HG03442 (cell line): Measurements from ENCODE around the gene RS1.
A peak's percentile ranks its signal among the peaks of the same experiment; 100 is the strongest.

Source experiments
- ATAC-seq: cut with Tn5 transposase; IDR thresholded peaks from one replicate; pipeline ENCODE4 v1.9.1; 2021; ENCODE audit warnings: mild to moderate bottlenecking, moderate library complexity; ENCODE audit not compliant: unreplicated experiment

RS1 gene

GRCh38 chrX:18672008-18672407 is at the start of gene RS1:
Gene RS1, minus strand, starts transcription at chrX:18672108. Its CDS starts 40 bp downstream, at chrX:18672068.
- no peak for ATAC-seq

- no peak for ATAC-seq
Measured at GRCh38 chrX:18719852-18720251, 47.9 kb upstream of the RS1 start.

- ATAC-seq, result no peak
Measured at GRCh38 chrX:18714910-18715309, 43.0 kb upstream of the RS1 start.

DNA sequence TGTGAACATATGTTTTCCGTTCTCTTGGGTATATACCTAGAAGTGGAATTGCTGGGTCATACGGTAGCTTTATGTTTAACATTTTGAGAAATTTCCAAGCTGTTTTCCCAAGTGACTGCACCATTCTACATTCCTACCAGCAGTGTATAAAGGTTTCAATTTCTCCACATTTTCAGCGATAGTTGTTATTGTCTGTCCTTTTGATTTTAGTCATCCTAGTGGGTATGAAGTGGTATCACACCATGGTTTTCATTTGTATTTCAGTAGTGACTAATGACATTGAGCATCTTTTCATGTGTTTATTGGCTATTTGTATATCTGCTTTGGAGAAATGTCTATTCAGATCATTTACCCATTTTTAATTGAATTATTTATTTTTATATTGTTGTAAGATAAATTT is 37.9 kb upstream of the RS1 start:
- no peak for ATAC-seq

DNA sequence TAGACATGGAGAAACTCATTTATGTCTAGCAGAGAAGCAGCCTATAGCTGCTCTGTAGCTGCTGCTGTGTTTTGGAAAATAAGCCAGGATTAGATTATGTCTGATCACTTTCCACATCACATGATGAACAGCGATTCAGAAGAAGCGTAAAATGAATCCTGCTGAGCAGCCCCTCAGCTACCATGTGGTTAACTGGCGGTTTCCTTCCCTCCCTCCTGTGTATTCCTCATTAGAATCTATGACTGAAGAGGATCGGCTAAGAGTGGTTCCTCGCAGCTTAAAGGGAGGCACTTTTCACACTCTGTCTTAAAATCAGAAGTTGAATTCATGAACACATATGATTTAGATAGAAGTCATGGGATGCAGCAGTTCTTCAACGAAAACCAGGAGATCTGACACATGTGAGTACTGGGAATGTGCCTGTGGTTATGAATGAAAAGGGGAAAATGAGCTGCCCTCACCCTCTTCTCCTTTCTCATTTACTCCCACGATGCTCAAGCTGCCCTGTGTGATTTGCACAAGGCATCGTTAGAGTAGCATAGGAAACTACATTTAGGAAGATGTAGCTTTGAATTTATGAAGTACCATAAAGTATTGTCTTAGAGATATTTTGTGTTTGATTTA is 35.6 kb upstream of the RS1 start, which contains the start of gene PPEF1:
Gene PPEF1 (plus strand): TSS at position 220 of the 624 bp plus-strand sequence. CDS start 136 bp downstream, at position 356.
- no peak for ATAC-seq

DNA sequence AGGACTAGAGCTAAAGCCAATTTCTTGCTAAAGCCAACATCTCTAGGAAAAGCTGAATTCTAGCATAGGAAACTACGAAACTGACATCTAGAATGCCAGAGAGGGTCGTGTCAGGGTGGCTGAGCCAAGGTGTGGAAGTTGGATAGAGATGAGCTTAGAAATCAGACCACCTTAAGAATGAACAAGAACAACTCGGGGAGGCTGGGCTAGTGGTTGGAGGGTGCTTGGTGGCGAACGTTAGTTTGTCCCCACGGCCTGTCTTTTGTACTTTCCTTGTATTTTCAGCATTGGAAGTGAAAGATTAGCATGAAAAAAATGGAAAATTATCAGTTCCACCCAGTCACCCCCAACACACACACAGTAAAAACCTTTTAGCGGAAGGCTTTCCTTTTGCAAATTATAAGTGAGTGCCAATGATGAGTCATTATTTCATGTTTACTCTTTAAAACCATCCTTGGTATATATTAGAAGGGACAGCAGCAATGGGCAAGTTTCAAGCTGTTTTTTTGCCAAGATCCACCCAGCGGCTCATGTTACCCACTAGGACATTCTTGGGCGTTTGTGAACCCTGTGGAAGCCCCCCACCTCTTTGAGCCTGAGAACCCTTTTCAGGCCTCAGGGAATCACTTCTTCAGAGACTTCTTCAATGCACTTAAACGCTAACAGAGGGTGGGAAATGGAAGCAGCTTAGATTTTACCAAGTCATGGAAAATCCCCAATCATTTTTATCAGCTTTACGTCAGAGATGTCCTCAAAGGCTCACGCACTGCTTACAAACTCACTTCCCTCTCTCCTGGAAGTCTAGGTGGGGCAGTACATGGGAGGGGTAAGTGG is 30.7 kb upstream of the RS1 start:
- ATAC-seq, result no peak

DNA sequence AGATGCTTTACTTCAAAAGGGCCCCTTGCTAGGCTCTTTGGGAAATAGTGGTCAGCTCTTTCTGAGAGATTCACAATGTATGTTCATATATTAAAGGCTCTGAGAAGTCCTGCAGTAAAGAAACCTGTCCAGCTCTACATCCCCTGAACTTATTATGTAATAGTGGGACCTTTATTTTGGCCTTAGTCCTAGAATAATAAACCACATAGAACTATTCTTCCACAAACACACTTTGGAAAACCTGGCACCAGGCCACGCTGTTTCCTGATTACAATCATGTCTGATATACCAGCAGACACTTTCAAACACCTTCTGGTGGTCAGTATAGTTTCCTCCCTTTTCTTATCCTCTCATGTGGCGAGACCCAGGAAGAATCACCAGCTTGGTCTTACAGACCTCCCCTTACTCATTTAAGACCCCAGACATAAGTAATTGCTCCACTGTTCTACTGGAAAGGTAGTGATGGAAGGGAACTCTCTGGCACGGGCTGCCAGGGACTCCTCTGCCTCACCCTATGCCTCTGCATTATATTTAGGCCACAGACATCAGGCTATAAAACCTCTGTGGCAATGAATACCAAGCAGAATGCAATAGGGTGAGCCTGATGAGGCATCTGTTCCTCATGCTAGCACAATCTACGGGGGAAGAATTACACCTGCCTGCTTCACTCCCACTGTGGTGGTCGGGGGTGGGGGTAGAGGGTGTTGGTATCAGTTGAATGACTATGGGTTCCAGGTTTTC is 29.9 kb upstream of the RS1 start:
- no peak for ATAC-seq

DNA sequence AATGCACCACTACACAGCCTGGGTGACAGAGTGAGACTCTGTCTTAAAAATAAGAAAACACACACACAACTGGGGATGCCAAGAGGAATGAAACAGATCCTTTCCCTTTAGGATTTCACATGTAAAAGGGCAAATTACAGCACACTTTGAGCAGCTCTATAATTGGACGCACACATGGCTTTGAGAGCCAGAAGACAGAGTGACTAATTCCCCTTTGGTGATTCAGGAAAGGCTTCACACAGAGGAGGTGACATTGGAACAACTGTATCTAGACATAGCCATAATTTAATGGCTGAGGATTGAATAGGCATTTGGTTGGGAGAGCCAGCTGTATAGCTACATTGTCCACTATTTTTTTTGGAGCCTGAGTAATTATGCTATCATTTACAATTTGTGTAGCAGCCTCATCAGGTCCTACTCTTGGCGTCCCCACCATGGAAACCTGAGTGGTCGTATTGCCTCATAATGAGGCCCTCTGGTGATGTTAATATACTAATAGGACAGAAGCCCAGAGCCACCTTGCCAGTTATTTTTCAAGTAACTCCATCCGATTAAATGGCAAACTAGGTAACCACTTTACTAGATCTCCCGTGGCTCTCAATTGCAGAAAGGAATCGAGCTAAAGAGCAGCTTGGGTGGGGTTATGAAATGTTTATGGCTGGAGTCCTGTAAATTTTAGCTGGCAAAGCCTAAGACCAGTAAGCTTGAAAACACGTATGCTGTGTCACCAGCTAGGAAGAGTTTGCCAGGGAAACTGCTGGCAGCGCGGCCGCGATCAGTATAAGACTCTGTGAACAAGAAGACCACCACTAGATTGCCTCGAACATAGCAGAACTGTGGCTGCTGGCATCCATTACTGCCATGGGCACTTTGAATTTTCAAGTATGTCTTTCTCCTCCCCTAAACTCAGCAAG is 27.1 kb upstream of the RS1 start:
- no peak for ATAC-seq

DNA sequence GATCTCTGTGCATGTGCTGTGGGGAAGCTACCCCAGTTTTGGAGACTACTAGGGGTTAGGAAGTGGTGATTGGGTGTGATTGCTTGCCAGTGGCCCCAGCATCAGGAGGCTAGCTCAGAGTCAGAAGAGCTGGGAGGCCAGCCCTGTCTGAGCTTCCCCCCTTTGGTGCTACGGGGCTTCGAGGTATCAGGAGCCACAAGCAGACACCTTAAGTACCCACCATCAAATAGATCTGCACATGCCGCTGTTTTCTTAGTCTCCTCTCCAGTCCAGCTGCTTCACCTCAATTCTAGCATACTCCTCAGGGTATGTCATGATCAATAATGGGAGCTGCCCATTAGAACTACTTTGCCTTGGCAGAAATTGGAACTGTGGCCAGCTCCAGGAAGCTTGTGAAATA is 24.7 kb upstream of the RS1 start:
- ATAC-seq, result no peak

GRCh38 chrX:18692541-18692940 is 20.6 kb upstream of the RS1 start:
- no peak for ATAC-seq

GRCh38 chrX:18691431-18691830 is 19.5 kb upstream of the RS1 start:
- ATAC-seq, result no peak

DNA sequence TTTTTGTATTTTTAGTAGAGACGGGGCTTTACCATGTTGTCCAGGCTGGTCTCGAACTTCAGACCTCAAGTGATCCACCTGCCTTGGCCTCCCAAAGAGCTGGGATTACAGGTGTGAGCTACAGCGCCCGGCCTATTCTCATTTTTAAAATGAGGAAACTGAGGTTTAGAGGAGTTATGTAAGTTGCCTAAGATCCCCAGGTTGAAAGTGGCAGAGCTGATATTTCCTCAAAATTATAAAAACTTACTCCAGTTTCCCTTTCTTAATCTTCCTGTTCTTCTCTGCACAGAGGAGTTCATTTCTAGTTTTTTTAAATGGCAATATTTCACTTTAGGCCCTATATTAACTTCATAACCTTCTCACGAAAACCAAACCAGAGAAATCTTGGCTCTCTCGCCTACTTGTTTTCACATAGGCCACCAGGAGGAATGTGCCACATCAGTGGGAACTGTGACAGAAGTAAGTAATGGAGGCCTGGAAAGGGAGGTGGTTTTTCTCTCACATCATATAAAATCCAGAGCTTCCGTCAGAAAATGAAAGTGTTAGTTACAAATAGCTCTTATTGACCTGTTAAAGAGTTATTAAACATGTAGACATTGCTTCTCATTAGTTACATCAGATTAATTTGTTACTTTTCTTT is 16.1 kb upstream of the RS1 start:
- ATAC-seq, result no peak

DNA sequence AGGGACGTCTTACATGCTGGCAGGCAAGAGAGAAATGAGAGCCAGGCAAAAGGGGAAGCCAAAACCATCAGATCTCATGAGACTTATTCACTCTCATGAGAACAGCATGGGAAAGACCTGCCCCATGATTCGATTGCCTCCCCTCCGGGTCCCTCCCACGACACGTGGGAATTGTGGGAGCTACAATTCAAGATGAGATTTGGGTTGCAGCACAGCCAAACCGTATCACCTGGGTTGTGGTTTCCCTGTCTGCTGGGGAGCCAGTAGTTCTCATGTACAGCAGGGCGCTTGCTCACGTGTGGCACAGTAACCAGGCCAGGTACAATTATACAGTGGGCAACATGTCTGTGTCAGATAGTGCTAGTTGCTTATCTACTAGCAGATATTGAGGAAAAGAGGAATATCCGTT is 11.1 kb upstream of the RS1 start:
- ATAC-seq, result no peak

DNA sequence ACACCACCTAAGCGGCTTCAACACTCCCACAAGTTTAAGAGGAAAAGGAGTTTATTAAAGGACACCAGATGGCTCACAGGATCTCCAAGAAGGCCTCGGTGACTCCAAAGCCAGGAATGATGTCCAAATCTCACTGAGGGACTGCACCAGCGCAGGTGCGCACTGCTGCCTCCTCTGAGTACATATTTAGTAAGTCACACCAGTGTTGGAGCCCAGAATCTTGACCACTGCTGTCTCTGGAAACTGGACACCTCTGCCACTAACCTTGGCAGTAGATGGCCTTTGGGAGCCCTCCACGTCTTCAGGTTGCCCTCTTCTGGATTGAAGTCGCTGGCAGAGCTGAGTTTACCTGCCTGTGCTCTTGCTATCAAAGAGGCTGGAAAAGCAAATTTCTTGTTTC is 10.1 kb upstream of the RS1 start:
- ATAC-seq, result no peak

- no peak for ATAC-seq
Measured at GRCh38 chrX:18677161-18677869, 5.4 kb upstream of the RS1 start.

DNA sequence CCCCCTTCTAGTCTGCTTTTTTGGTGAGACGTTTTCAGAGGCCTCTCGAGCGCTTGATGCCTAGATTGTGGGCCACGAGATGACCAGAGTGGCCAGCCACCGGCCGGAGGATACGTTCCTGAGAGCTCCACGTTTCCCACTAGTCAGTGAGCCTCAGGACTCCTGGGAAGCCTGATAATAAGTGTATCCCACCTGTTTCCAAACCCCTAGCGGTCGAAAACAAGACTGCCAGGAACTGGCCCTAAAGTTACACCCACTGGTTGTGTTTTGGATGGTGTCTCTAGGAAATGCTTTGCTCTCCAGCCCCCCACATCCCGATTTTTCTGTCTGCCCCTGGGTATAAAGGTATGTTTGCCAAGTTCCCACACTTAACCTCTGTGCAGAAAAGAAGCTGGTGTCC is 4.6 kb upstream of the RS1 start:
- no peak for ATAC-seq

DNA sequence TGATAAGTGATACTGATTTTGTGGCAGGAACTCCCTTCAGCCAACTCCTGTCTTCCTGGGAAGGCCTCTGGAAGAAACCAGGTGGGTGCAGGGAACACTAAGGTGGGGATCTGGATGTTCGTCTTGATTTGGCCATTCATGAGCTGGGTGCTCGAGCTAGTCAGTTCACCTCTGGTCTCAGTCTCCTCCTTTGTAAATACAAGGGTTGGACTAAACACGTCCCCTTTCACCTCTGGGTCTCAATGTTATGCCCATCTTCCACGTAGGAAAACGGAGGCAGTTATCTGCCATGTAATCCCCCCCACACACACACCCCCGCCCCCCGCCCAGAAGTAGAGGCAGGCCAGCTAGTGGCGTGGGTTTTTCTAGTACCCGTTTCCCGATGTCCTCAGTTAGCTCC is 4.1 kb upstream of the RS1 start:
- no peak for ATAC-seq

DNA sequence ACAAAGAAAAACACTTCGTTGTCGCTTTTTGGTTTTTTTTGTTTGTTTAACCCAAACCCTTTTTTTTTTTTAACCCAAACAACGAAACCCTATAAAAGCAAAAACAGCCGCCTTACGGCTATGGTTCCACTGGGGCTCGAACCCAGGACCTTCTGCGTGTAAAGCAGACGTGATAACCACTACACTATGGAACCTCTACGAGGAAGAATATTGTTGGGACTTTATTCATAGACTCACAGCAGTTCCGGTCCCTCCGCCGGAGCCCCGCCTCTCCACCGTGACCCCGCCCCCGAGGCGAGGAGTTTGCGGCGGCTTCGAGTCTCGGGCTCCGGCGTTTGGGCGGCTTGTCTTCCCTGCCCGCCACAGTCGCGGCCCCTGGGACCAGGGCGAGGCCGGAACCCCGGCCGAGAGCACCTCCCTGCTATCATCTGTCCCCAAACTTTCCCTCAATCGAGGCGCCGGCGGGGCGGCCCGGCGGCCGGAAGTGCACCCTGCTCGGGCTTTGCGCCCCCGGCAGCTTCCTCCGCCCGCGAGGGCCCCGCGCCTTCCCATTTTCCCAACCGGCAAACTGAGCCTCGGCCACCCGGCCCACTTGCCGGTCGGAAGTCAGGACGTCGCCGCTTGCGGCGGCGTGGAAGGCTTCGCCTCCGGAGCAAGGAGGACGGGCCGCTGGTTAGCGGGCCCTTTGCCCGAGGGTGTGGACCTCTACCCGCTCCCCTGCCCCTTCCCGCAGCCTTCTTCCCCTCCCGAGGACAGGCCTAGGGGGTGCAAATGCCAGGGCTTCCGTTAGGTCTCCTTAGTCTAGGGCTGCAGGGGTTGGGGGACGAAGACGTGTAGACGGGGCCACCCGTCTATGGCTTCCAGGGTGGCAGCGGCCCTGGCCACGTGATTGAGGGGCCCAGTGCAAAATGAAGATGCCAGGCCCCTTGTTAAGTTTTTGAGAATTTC is 3.2 kb upstream of the RS1 start:
- peak; percentile 74 for ATAC-seq

- peak; percentile 28 for ATAC-seq
Measured at GRCh38 chrX:18674417-18674787, 2.5 kb upstream of the RS1 start.
